OCI-LY3 (cell line): ENCODE results near the gene GTPBP1.

Experiments used
- H2AFZ ChIP-seq: fragments of 200-600, 300-600 bp; shearing (Covaris generic); 2 replicates; pipeline ENCODE4 v1.6.0; 2014; ENCODE audit warnings: antibody characterized with exemption, low read depth, low read length
- H3K27ac ChIP-seq: fragments of 200-600, 300-600 bp; sonication (generic); 2 replicates; pipeline ENCODE4 v1.5.1; 2014; ENCODE audit warnings: mild to moderate bottlenecking, low read length, moderate library complexity, mixed read lengths
- H3K27me3 ChIP-seq: fragments of 200-600, 300-600 bp; sonication (generic); 2 replicates; pipeline ENCODE4 v1.6.1; 2014; ENCODE audit warnings: low read depth, low read length, mixed read lengths
- H3K36me3 ChIP-seq: fragments of 200-600, 300-600 bp; sonication (generic); replicated peaks from 2 replicates; pipeline ENCODE3; 2014; ENCODE audit warnings: low read depth, low read length, mixed read lengths
- H3K4me1 ChIP-seq: fragments of 300-600, 200-600 bp; sonication (generic); 2 replicates; pipeline ENCODE4 v1.6.1; 2014; ENCODE audit warnings: low read length, mixed read lengths
- H3K4me2 ChIP-seq: fragments of 200-600, 300-600 bp; sonication (generic); 2 replicates; pipeline ENCODE4 v1.6.1; 2014; ENCODE audit warnings: low read length, mixed read lengths
- H3K4me3 ChIP-seq: fragments of 300-600, 200-600 bp; sonication (generic); 2 replicates; pipeline ENCODE4 v1.5.1; 2014; ENCODE audit warnings: antibody characterized with exemption, mild to moderate bottlenecking, low read length, moderate library complexity
- H3K79me2 ChIP-seq: fragments of 300-600, 200-600 bp; shearing (Covaris generic); 2 replicates; pipeline ENCODE4 v1.6.1; 2014; ENCODE audit warnings: mild to moderate bottlenecking, low read length, mixed read lengths
- H3K9ac ChIP-seq: fragments of 300-600, 200-600 bp; shearing (Covaris generic); 2 replicates; pipeline ENCODE4 v1.6.0; 2014; ENCODE audit warnings: mild to moderate bottlenecking, low read length, moderate library complexity
- H3K9me3 ChIP-seq: fragments of 200-600, 300-600 bp; shearing (Covaris generic); 2 replicates; pipeline ENCODE4 v1.6.1; 2014; ENCODE audit warnings: low read length, mixed read lengths; ENCODE audit not compliant: insufficient read depth
- H4K20me1 ChIP-seq: fragments of 200-600, 300-600 bp; sonication (generic); 2 replicates; pipeline ENCODE4 v1.6.1; 2016; ENCODE audit warnings: low read length, mixed read lengths; ENCODE audit not compliant: insufficient read depth
- EZH2phosphoT487 ChIP-seq: fragments of 200-600 bp; shearing (Covaris generic); IDR thresholded peaks from 2 replicates; pipeline ENCODE4 v1.6.1; 2018; ENCODE audit warnings: antibody characterized with exemption, mixed run types, low read depth
- TF ChIP-seq, protein P1 (sequence below): fragments of 200-600, 300-600 bp; sonication (generic); IDR thresholded peaks from 2 replicates; pipeline ENCODE4 v1.5.1; 2014; ENCODE audit warnings: antibody characterized with exemption, low read length, low read depth

GTPBP1 gene

GRCh38 chr22:38705235-38706100, at the start of gene GTPBP1:
Gene GTPBP1 (plus strand): TSS chr22:38705944. CDS start chr22:38705956, 12 bp downstream.
- Histone ChIP-seq H3K27ac (peak within 1 kb of the TSS; percentile 69), H3K27me3 (no peaks in the 10 kb centered on the region), H3K4me3 (peak within 1 kb of the TSS; percentile 89), H3K9me3 (no peaks in the 10 kb centered on the region), H2AFZ (peak within 1 kb of the TSS; percentile 84), H3K4me1 (peaks cover 41% of the 10 kb centered on the region), H3K4me2 (peak within 1 kb of the TSS; percentile 88), H4K20me1 (peaks cover 40% of the 10 kb centered on the region), H3K79me2 (peaks cover 48% of the 10 kb centered on the region), H3K9ac (peak within 1 kb of the TSS; percentile 90), H3K36me3 (peaks cover 19% of the 10 kb centered on the region)
- TF ChIP-seq EZH2phosphoT487, result no peak
- TF ChIP-seq, protein P1, sequence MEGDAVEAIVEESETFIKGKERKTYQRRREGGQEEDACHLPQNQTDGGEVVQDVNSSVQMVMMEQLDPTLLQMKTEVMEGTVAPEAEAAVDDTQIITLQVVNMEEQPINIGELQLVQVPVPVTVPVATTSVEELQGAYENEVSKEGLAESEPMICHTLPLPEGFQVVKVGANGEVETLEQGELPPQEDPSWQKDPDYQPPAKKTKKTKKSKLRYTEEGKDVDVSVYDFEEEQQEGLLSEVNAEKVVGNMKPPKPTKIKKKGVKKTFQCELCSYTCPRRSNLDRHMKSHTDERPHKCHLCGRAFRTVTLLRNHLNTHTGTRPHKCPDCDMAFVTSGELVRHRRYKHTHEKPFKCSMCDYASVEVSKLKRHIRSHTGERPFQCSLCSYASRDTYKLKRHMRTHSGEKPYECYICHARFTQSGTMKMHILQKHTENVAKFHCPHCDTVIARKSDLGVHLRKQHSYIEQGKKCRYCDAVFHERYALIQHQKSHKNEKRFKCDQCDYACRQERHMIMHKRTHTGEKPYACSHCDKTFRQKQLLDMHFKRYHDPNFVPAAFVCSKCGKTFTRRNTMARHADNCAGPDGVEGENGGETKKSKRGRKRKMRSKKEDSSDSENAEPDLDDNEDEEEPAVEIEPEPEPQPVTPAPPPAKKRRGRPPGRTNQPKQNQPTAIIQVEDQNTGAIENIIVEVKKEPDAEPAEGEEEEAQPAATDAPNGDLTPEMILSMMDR, result no peak

DNA sequence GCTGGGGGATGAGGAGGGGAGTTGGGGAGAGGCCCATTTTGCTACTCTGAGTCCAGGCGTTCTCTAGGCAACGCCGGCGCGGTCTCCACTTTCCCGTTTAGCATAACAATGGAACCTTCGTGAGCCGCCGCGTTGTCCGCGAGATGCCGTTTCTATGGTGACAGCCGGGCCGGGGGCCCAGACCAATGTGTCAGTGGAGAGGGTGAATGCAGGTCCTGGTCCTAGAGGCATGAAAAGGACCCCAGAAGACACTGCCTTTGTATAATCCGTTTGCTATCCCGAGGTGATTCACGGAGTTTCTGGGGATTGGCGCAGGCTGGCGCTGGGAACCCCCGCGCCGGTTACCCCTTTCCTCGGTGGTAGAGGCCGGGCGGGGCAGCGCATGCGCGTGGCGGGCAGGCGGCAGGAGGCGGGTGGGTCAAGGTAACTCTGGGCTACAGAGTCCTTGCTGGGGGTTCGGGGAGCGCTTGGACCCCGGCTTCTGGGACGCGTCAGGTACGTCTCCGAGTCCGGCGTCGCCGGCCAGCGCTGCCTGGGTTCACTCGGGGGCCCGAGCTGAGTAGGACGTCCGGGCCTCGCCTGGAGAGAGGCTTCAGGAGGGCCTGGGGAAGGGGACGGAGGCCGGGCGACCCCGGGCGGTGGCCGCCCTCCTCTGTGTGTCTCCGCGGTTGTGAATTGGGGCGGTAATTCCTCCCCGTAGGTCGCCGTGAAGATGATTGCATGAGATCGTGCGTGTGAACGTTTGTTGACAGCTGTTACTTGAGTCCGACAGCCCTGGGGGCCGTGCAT, 49.3 kb upstream of the GTPBP1 start, which contains the start of the genes CBY1 and FAM227A:
Gene CBY1, plus strand, starts transcription at position 383 of the 789 bp plus-strand sequence. CDS start 11,417 bp downstream, outside the sequence.
Gene FAM227A, minus strand, starts transcription at position 137 of the 789 bp plus-strand sequence. CDS start 6,224 bp downstream, outside the sequence.
- peak within 1 kb of the TSS; percentile 67 for H3K27ac ChIP-seq
- peaks cover 7% of the 10 kb centered on the region for H3K79me2 ChIP-seq
- H3K9me3 ChIP-seq, result no peaks in the 10 kb centered on the region
- peak within 1 kb of the TSS; percentile 82 for H3K9ac ChIP-seq
- peak within 1 kb of the TSS; percentile 93 for H2AFZ ChIP-seq
- H3K27me3 ChIP-seq, result no peaks in the 10 kb centered on the region
- peak within 1 kb of the TSS; percentile 99 for H3K4me2 ChIP-seq
- H4K20me1 ChIP-seq, result no peaks in the 10 kb centered on the region
- no peaks in the 10 kb centered on the region for H3K36me3 ChIP-seq
- H3K4me3 ChIP-seq, result peak within 1 kb of the TSS; percentile 80
- TF ChIP-seq, protein P1, result no peak
- TF ChIP-seq EZH2phosphoT487, result no peak
- H3K4me1 ChIP-seq, result peaks cover 8% of the 10 kb centered on the region

DNA sequence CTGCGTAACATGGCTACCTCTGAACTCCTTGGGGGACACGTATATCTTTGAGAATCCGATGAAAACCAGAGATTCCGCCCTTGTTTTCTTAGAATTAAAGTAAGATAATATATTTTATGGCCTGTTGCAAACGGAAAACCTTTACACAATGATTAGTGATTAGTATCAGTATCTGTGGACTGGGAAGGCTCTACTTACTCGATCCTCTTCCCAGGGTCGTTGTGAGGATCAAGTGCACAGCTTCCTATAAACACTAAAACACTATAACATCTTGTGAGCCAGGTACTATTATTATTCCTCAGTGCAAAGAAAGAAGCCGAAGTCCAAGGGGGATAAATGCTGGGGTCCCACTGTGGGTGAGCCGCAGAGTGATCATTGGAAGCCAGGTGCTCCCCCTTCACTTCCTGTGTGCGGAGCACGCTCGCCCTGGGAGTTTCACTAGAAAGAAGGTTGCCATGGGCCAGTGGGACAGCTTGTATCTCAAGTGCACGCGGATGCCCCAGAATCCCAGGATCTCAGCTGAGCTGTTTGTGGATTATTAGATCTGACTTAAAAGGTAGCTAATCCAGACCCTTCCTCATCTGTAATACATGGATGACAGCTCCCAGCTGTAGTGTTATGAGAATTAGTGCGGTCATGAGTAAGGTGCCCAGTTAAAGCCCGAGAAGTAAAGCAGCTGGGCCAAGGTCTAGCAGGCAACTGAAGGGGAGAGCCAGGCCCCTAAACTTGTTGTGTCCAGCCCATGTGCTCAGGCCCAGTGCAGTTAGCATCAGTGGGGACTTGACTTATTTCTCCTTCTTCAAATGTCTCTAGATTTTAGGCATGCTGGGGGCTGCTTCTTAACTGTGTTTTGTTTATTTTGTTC, 48.5 kb upstream of the GTPBP1 start:
- Histone ChIP-seq H3K27me3 (no peaks in the 10 kb centered on the region), H3K9me3 (no peaks in the 10 kb centered on the region), H3K4me1 (peaks cover 8% of the 10 kb centered on the region), H3K36me3 (no peaks in the 10 kb centered on the region), H2AFZ (peak overlapping the region; percentile 93; the same call in 1 of the 2 replicates), H3K79me2 (peaks cover 7% of the 10 kb centered on the region), H3K9ac (peak overlapping the region; percentile 82), H3K4me3 (peak overlapping the region; percentile 80), H3K4me2 (peak overlapping the region; percentile 99), H3K27ac (peak overlapping the region; percentile 67), H4K20me1 (no peaks in the 10 kb centered on the region)
- TF ChIP-seq EZH2phosphoT487, result no peak
- TF ChIP-seq, protein P1, result no peak
